SU-DHL-6 (cell line): ENCODE data around the gene TICRR.

Experiments used
- CTCF ChIP-seq: fragments of 200-600 bp; sonication (generic); IDR thresholded peaks from one replicate; pipeline ENCODE4 v1.5.1; 2017; ENCODE audit warnings: antibody characterized with exemption, mild to moderate bottlenecking, low read length, moderate library complexity; ENCODE audit not compliant: insufficient read depth, poor library complexity, severe bottlenecking
- EZH2phosphoT487 ChIP-seq: fragments of 200-600 bp; sonication (generic), shearing (Covaris generic); conservative IDR thresholded peaks from 2 replicates; pipeline ENCODE4 v1.6.1; 2018; ENCODE audit warnings: mild to moderate bottlenecking, antibody characterized with exemption, low read length, moderate library complexity, mixed read lengths

- TF ChIP-seq CTCF (no peak), EZH2phosphoT487 (no peak)
Measured at GRCh38 chr15:89649716-89650115, 74.4 kb downstream of the TICRR start.
